ENCODE results near the gene TTLL11. TPM values are rescaled to one million over a fixed set of nuclear protein-coding genes. Genes with fewer than 3 reads are reported as not detected.
A peak's percentile ranks its signal among the peaks of the same experiment; 100 is the strongest.

The TTLL11 gene
- total RNA-seq, 2 donors from 2014 or later, result 6.2 to 7.7 TPM

GRCh38 chr9:121878271-121878822 lies 214.8 kb downstream of the TTLL11 start:
- Mint-ChIP-seq H3K9me3 (no peaks in the 10 kb centered on the region), H3K36me3 (no peaks in the 10 kb centered on the region), H3K27me3 (peaks cover 0 to 2% of the 10 kb centered on the region in 2 donors), H3K4me1 (ENCODE audit: low read depth in 2 of 2) (no peaks in the 10 kb centered on the region), H3K27ac (no peak overlapping the region), H3K4me3 (no peak overlapping the region)
- no peak for DNase-seq (ENCODE audit: low spot score)
- ATAC-seq, result no peak

- Mint-ChIP-seq H3K27ac (no peak overlapping the region), H3K27me3 (peaks cover 0 to 2% of the 10 kb centered on the region in 2 donors), H3K36me3 (no peaks in the 10 kb centered on the region), H3K4me3 (no peak overlapping the region), H3K4me1 (ENCODE audit: low read depth in 2 of 2) (no peaks in the 10 kb centered on the region), H3K9me3 (no peaks in the 10 kb centered on the region)
- DNase-seq (ENCODE audit: low spot score) (no peak), ATAC-seq (no peak)
These were observed 216.3 kb downstream of the TTLL11 start for GRCh38 chr9:121876658-121877271.

- peaks cover 0 to 2% of the 10 kb centered on the region in 2 donors for H3K27me3 Mint-ChIP-seq
- H3K4me1 Mint-ChIP-seq (ENCODE audit: low read depth in 2 of 2), result no peaks in the 10 kb centered on the region
- no peak for DNase-seq (ENCODE audit: low spot score)
These were observed 216.9 kb downstream of the TTLL11 start for GRCh38 chr9:121876255-121876654.

DNA sequence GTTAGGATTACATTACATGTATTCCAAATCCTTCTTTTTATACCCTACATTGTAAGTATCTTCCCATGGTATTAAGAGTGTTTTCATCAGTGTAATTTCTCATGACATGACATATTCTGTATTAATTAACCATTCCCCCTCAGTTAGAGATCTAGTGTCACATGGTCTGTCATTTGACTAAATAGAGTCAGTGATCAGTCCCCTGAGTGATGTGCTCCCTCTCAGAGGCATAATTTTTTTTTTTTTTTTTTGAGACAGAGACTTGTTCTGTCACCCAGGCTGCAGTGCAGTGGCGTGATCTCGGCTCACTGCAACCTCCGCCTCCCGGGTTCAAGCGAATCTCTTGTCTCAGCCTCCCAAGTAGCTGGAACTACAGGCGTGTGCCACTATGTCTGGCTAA lies 218.6 kb downstream of the TTLL11 start:
- Mint-ChIP-seq H3K4me1 (ENCODE audit: low read depth in 2 of 2) (no peaks in the 10 kb centered on the region), H3K36me3 (no peaks in the 10 kb centered on the region), H3K27ac (no peak overlapping the region), H3K4me3 (no peak overlapping the region), H3K9me3 (no peaks in the 10 kb centered on the region), H3K27me3 (peaks cover 0 to 2% of the 10 kb centered on the region in 2 donors)
- ATAC-seq (no peak), DNase-seq (ENCODE audit: low spot score) (no peak)

More at GRCh38 chr9:121876255-121876654, 216.9 kb downstream of the TTLL11 start:
- Mint-ChIP-seq H3K27ac (no peak overlapping the region), H3K4me3 (no peak overlapping the region), H3K9me3 (no peaks in the 10 kb centered on the region), H3K36me3 (no peaks in the 10 kb centered on the region)
- peak in 1 of 2 donors; percentile 41 for ATAC-seq

DNA sequence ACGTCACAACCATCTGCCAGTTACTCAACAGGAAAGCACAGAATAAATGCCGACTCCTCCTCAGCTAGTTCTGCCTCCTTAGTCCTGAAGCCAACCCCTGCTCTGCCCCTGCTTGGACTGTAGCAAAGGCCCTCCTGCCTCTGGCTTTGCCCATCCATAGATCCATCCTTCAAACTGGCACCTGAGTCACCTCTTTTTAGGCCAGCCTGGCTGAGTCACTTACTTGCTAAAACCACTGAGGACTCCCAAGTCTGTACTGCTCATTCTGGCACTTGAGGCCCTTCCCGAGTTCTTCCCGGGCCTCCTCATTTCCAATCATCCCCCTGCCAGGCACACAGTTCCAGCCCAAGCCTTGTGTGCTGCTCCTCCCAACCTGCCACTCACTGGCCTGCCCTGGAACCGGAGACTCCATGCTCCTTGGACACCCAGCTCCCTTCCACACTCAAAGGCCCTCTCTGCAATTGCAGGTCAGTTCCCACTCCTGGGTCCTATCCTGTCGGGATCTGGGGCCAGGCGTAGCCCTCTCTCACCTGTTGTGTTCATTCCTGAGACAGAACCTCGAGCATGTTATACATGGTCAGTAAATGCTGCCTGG lies 221.6 kb downstream of the TTLL11 start:
- peaks cover 0 to 2% of the 10 kb centered on the region in 2 donors for H3K27me3 Mint-ChIP-seq
- ATAC-seq (peak in 1 of 2 donors; percentile 15), DNase-seq (ENCODE audit: low spot score) (no peak)
- H3K4me1 Mint-ChIP-seq (ENCODE audit: low read depth in 2 of 2), result no peaks in the 10 kb centered on the region
- no peak overlapping the region for H3K4me3 Mint-ChIP-seq
- H3K36me3 Mint-ChIP-seq, result no peaks in the 10 kb centered on the region
- no peaks in the 10 kb centered on the region for H3K9me3 Mint-ChIP-seq
- H3K27ac Mint-ChIP-seq, result no peak overlapping the region

- H3K9me3 Mint-ChIP-seq, result no peaks in the 10 kb centered on the region
- no peak overlapping the region for H3K27ac Mint-ChIP-seq
- H3K4me1 Mint-ChIP-seq (ENCODE audit: low read depth in 2 of 2), result no peaks in the 10 kb centered on the region
- H3K36me3 Mint-ChIP-seq, result no peaks in the 10 kb centered on the region
- peaks cover 0 to 2% of the 10 kb centered on the region in 2 donors for H3K27me3 Mint-ChIP-seq
- no peak for DNase-seq (ENCODE audit: low spot score)
- no peak for ATAC-seq
- no peak overlapping the region for H3K4me3 Mint-ChIP-seq
These were observed 222.8 kb downstream of the TTLL11 start for GRCh38 chr9:121870271-121870670.

DNA sequence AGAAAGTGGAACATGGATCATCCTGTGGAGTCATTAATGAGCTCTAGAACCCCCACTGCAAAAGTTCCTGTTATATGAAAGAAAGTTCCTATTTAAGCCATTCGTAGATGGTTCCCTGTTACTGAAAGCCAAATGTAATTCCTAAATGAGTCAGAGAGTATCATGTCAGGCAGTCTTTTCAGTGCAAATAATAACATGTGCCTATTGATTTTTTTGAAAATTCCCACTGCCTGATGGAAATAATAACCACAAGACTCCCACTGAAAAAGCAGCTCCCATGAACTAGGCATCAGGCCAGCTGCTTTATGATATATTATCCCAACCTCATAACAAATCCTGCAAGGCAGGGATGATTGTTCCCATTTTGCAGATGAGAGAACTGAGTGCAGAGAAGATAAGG lies 224.5 kb downstream of the TTLL11 start:
- H3K27me3 Mint-ChIP-seq, result no peaks in the 10 kb centered on the region
- ATAC-seq, result no peak
- H3K9me3 Mint-ChIP-seq, result no peaks in the 10 kb centered on the region
- no peaks in the 10 kb centered on the region for H3K36me3 Mint-ChIP-seq
- no peaks in the 10 kb centered on the region for H3K4me1 Mint-ChIP-seq (ENCODE audit: low read depth in 2 of 2)
- no peak overlapping the region for H3K4me3 Mint-ChIP-seq
- H3K27ac Mint-ChIP-seq, result no peak overlapping the region
- DNase-seq (ENCODE audit: low spot score), result no peak

DNA sequence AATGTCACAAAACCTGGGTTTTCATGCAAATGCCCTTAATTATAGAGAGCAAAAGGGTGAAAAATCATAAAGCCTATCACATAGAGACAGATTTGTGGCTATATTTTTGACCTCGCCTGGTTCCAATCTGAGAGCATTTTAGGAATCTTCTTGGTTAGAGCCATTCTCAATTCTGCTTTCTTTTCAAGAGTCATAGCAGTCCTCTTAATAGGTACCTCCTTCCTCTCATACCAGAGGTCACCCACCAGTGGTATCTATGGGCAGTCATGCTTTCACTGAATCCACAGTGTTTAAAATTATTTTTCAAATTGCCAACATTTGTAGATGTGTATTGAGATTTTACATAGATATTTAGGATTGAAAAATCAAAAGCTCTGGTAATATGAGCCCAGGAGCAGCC lies 226.2 kb downstream of the TTLL11 start:
- H3K4me3 Mint-ChIP-seq, result no peak overlapping the region
- H3K27ac Mint-ChIP-seq, result no peak overlapping the region
- H3K9me3 Mint-ChIP-seq, result no peaks in the 10 kb centered on the region
- H3K36me3 Mint-ChIP-seq, result no peaks in the 10 kb centered on the region
- H3K4me1 Mint-ChIP-seq (ENCODE audit: low read depth in 2 of 2), result no peaks in the 10 kb centered on the region
- DNase-seq (ENCODE audit: low spot score) (no peak), ATAC-seq (no peak)
- no peaks in the 10 kb centered on the region for H3K27me3 Mint-ChIP-seq

DNA sequence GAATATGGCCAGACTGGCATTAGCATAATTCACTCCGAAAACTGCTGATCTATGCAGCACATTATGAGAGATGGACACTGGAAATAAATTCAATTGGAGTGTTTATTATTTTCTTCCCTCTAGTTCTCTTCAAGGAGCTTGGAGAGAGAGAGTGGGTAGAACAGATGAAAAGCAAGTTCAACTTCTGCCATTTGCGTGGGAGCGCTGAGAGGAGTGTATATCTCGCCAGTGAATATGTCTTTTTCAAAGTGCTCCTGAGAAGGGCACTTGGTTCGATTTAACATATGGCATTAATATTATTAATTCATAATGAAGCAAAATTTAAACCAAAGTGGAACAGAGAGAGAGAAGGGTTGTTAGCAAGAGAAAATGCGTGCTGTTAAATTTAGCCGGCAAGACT lies 227.2 kb downstream of the TTLL11 start:
- H3K4me1 Mint-ChIP-seq (ENCODE audit: low read depth in 2 of 2), result no peaks in the 10 kb centered on the region
- H3K9me3 Mint-ChIP-seq, result no peaks in the 10 kb centered on the region
- ATAC-seq (no peak), DNase-seq (ENCODE audit: low spot score) (no peak)
- H3K4me3 Mint-ChIP-seq, result no peak overlapping the region
- no peaks in the 10 kb centered on the region for H3K36me3 Mint-ChIP-seq
- H3K27me3 Mint-ChIP-seq, result no peaks in the 10 kb centered on the region
- H3K27ac Mint-ChIP-seq, result no peak overlapping the region

DNA sequence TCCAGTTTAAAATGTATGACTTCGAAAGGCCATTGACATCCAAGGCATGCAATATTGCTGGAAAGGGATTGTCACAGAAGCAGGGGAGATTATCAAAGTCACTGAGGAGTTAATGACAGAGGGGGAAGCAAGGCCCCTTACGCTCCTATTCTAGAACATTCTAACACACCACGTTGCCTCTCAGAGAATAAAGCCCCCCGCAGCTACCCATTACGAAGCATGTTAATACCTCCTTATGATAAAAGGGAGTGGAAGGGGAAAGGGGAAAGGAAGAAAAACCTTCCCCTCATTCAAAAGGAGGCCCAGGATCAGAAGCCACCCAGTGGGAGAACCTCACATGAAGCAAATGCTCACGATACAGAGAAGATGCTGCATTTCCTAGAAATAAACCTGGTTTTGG lies 228.0 kb downstream of the TTLL11 start:
- Mint-ChIP-seq H3K27ac (no peak overlapping the region), H3K9me3 (no peaks in the 10 kb centered on the region), H3K4me3 (no peak overlapping the region), H3K36me3 (no peaks in the 10 kb centered on the region), H3K27me3 (no peaks in the 10 kb centered on the region), H3K4me1 (ENCODE audit: low read depth in 2 of 2) (no peaks in the 10 kb centered on the region)
- DNase-seq (ENCODE audit: low spot score), result no peak
- ATAC-seq, result no peak

DNA sequence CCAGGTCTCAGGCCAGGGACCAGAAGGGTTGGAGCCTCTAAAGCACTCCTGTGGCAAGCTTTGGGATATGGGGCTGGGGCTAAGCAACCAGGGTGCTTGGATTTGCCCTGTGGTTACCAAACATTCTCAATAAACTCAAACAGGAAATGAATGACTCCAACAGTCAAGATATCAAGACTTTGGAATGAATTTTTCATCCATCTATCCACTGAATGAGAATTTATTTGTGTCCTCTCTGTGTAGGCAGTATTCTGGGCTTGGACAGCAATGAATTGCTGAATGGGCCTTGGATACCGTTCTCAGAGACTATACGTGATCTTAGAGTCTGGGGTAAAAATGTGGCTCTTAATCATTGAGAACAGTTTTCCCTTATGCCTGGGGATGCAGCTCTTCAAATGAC lies 229.2 kb downstream of the TTLL11 start:
- no peaks in the 10 kb centered on the region for H3K4me1 Mint-ChIP-seq (ENCODE audit: low read depth in 2 of 2)
- no peak overlapping the region for H3K4me3 Mint-ChIP-seq
- no peaks in the 10 kb centered on the region for H3K27me3 Mint-ChIP-seq
- no peaks in the 10 kb centered on the region for H3K9me3 Mint-ChIP-seq
- DNase-seq (ENCODE audit: low spot score), result no peak
- no peak for ATAC-seq
- no peak overlapping the region for H3K27ac Mint-ChIP-seq
- no peaks in the 10 kb centered on the region for H3K36me3 Mint-ChIP-seq

GRCh38 chr9:121862371-121863332 lies 230.5 kb downstream of the TTLL11 start:
- no peaks in the 10 kb centered on the region for H3K27me3 Mint-ChIP-seq
- ATAC-seq (no peak), DNase-seq (ENCODE audit: low spot score) (no peak)
- H3K4me3 Mint-ChIP-seq, result no peak overlapping the region
- no peaks in the 10 kb centered on the region for H3K36me3 Mint-ChIP-seq
- H3K9me3 Mint-ChIP-seq, result no peaks in the 10 kb centered on the region
- no peaks in the 10 kb centered on the region for H3K4me1 Mint-ChIP-seq (ENCODE audit: low read depth in 2 of 2)
- H3K27ac Mint-ChIP-seq, result no peak overlapping the region

- H3K36me3 Mint-ChIP-seq, result no peaks in the 10 kb centered on the region
- H3K27ac Mint-ChIP-seq, result no peak overlapping the region
- H3K9me3 Mint-ChIP-seq, result no peaks in the 10 kb centered on the region
- no peaks in the 10 kb centered on the region for H3K27me3 Mint-ChIP-seq
- no peak overlapping the region for H3K4me3 Mint-ChIP-seq
- no peak for ATAC-seq
- DNase-seq (ENCODE audit: low spot score), result no peak
- H3K4me1 Mint-ChIP-seq (ENCODE audit: low read depth in 2 of 2), result no peaks in the 10 kb centered on the region
These were observed 231.5 kb downstream of the TTLL11 start for GRCh38 chr9:121861501-121862180.

Data from natural killer cell treated with Interleukin-12 subunit alpha and Interleukin-12 subunit beta and Interleukin-15 and Interleukin-18, amount 100 ng/mL, for 72 hours (primary cell).